ENCODE measurements around the gene ZNF469.

Gene ZNF469

GRCh38 chr16:88381820-88382451, 823 bp upstream of the ZNF469 start:
- DNase-seq (no peak), ATAC-seq (ENCODE audit: insufficient read depth, low read depth) (no peak)
- Histone ChIP-seq H3K9me3 (ENCODE audit: insufficient read depth, low read length, severe bottlenecking) (peaks cover 4% of the 10 kb centered on the region), H4K20me1 (ENCODE audit: insufficient read depth, low read length) (no peaks in the 10 kb centered on the region), H3K4me1 (ENCODE audit: insufficient read depth, low read length) (no peaks in the 10 kb centered on the region), H3K4me2 (ENCODE audit: insufficient read depth, low read length) (no peak overlapping the region), H3K36me3 (ENCODE audit: insufficient read depth, low read length) (no peaks in the 10 kb centered on the region), H3K27ac (ENCODE audit: low read length) (no peak overlapping the region), H3K9ac (ENCODE audit: low read depth, low read length) (no peak overlapping the region), H3K27me3 (ENCODE audit: insufficient read depth, low read length, poor library complexity) (no peaks in the 10 kb centered on the region), H3K79me2 (ENCODE audit: insufficient read depth, low read length) (no peaks in the 10 kb centered on the region), H2AFZ (ENCODE audit: low read depth, low read length) (no peak overlapping the region), H3K4me3 (ENCODE audit: low read depth in 1 of 2, low read length in 2 of 2) (no peak overlapping the region)
- TF ChIP-seq EZH2 (IDR thresholded peaks at IDR 0.05; ENCODE audit: borderline replicate concordance, low read depth, low read length, severe bottlenecking): no peak
- TF ChIP-seq, protein P1, sequence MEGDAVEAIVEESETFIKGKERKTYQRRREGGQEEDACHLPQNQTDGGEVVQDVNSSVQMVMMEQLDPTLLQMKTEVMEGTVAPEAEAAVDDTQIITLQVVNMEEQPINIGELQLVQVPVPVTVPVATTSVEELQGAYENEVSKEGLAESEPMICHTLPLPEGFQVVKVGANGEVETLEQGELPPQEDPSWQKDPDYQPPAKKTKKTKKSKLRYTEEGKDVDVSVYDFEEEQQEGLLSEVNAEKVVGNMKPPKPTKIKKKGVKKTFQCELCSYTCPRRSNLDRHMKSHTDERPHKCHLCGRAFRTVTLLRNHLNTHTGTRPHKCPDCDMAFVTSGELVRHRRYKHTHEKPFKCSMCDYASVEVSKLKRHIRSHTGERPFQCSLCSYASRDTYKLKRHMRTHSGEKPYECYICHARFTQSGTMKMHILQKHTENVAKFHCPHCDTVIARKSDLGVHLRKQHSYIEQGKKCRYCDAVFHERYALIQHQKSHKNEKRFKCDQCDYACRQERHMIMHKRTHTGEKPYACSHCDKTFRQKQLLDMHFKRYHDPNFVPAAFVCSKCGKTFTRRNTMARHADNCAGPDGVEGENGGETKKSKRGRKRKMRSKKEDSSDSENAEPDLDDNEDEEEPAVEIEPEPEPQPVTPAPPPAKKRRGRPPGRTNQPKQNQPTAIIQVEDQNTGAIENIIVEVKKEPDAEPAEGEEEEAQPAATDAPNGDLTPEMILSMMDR (IDR thresholded peaks at IDR 0.05; ENCODE audit: borderline replicate concordance, extremely low read depth, low read length, poor library complexity, severe bottlenecking): no peak

GRCh38 chr16:88383401-88384221, 852 bp downstream of the ZNF469 start:
- H3K4me3 ChIP-seq (ENCODE audit: low read depth in 1 of 2, low read length in 2 of 2): no peak overlapping the region
- H4K20me1 ChIP-seq (ENCODE audit: insufficient read depth, low read length): no peaks in the 10 kb centered on the region
- H3K4me2 ChIP-seq (ENCODE audit: insufficient read depth, low read length): no peak overlapping the region
- no peaks in the 10 kb centered on the region for H3K4me1 ChIP-seq (ENCODE audit: insufficient read depth, low read length)
- H3K9me3 ChIP-seq (ENCODE audit: insufficient read depth, low read length, severe bottlenecking): peaks cover 4% of the 10 kb centered on the region
- no peaks in the 10 kb centered on the region for H3K79me2 ChIP-seq (ENCODE audit: insufficient read depth, low read length)
- no peaks in the 10 kb centered on the region for H3K27me3 ChIP-seq (ENCODE audit: insufficient read depth, low read length, poor library complexity)
- ATAC-seq (ENCODE audit: insufficient read depth, low read depth) (no peak), DNase-seq (no peak)
- H3K36me3 ChIP-seq (ENCODE audit: insufficient read depth, low read length): no peaks in the 10 kb centered on the region
- H3K9ac ChIP-seq (ENCODE audit: low read depth, low read length): no peak overlapping the region
- H3K27ac ChIP-seq (ENCODE audit: low read length): no peak overlapping the region
- TF ChIP-seq EZH2 (IDR thresholded peaks at IDR 0.05; ENCODE audit: borderline replicate concordance, low read depth, low read length, severe bottlenecking): no peak
- TF ChIP-seq, protein P1 (IDR thresholded peaks at IDR 0.05; ENCODE audit: borderline replicate concordance, extremely low read depth, low read length, poor library complexity, severe bottlenecking): no peak
- H2AFZ ChIP-seq (ENCODE audit: low read depth, low read length): no peak overlapping the region

GRCh38 chr16:88384222-88385111, 1.7 kb downstream of the ZNF469 start:
- TF ChIP-seq, protein P1 (IDR thresholded peaks at IDR 0.05; ENCODE audit: borderline replicate concordance, extremely low read depth, low read length, poor library complexity, severe bottlenecking): no peak
- Histone ChIP-seq H3K27ac (ENCODE audit: low read length) (no peak overlapping the region), H4K20me1 (ENCODE audit: insufficient read depth, low read length) (no peaks in the 10 kb centered on the region), H2AFZ (ENCODE audit: low read depth, low read length) (no peak overlapping the region), H3K4me1 (ENCODE audit: insufficient read depth, low read length) (no peaks in the 10 kb centered on the region), H3K27me3 (ENCODE audit: insufficient read depth, low read length, poor library complexity) (no peaks in the 10 kb centered on the region), H3K4me3 (ENCODE audit: low read depth in 1 of 2, low read length in 2 of 2) (no peak overlapping the region), H3K9ac (ENCODE audit: low read depth, low read length) (no peak overlapping the region), H3K9me3 (ENCODE audit: insufficient read depth, low read length, severe bottlenecking) (peaks cover 4% of the 10 kb centered on the region), H3K36me3 (ENCODE audit: insufficient read depth, low read length) (no peaks in the 10 kb centered on the region), H3K4me2 (ENCODE audit: insufficient read depth, low read length) (no peak overlapping the region), H3K79me2 (ENCODE audit: insufficient read depth, low read length) (no peaks in the 10 kb centered on the region)
- no peak for DNase-seq
- ATAC-seq (ENCODE audit: insufficient read depth, low read depth): no peak
